ENCODE data around the gene YBX2.
"Not testable (repeated sequence)": the region's sequence is repeated elsewhere in the genome, so short reads cannot be mapped to it uniquely, and the experiment has no call there.

The YBX2 gene

DNA sequence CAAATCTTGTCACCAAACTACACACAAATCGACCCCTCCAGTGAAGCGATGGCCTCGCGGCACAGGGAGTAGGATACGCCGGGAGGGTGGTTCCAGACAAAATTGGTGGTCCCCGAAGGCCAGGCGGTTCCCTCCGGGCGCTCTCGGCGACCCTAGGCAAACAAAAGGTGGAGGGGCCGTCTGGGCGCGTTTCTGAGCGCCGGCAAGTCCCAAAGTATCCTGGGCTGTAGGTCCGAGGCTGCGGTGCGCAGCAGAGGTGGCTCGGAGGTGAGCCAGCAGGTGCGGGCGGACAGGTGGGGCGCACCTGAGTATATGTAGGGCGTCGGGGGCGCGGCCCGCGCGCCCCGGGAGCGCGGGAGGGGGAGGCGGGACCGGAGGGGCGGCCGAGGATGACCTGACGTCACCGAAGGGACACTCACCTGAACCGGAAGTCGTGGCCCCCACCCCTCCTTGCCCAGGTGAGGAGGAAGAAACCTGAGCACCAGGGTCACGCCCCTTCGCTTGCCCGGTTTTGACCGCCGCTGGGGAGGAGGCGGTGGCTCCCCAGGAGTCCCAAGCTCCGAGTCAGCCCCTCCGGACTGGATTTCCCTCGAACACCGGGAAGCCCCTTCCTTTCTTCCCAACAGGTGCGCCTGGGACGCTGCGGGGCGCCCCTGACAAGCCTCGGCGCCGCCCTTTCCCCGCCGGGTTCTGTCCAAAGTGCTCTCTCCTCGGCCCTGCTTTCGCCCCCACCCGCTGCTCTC lies 32.1 kb downstream of the YBX2 start, which contains the start of gene CLDN7:
Gene CLDN7, minus strand, starts transcription at position 287 of the 743 bp plus-strand sequence. CDS start 435 bp downstream, outside the sequence.
- no peak for DNase-seq

DNA sequence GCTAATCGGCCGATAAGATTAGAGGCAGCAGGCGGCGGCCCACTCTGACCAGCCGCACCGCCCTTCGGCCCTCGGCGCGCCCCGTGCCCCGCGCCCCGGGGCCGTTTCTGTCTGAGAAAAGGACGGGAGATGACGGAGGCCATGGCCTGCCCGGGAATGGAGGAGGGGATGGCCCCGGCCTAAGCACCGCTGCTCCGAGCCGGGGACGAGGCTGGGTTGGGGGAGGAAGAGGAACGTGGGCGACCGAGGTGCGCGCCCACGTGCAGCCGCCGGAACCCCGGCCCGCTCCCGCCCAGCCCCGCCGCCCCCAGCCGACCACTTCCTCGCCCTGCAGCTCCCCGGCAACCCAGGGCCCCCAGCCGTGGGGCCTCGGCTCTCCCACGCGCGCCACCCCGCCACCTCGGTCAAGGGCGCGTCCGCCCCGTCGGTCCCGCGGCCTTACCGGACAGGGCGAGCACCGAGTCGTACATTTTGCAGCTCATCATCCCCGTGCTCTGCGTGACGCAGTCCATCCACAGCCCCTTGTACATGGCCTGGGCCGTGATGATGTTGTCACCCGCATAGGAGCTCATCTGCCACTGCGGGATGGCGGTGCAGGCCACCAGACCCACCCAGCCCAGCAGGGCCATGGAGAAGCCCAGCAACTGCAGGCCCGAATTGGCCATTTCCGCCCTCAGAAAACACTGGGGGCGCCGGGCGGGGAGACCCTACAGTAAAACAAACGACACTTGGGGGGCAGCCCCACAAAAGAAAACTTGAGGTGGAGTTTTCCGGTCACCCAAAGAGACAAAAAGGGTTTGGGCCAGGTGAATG lies 32.9 kb downstream of the YBX2 start:
- no peak for DNase-seq

DNA sequence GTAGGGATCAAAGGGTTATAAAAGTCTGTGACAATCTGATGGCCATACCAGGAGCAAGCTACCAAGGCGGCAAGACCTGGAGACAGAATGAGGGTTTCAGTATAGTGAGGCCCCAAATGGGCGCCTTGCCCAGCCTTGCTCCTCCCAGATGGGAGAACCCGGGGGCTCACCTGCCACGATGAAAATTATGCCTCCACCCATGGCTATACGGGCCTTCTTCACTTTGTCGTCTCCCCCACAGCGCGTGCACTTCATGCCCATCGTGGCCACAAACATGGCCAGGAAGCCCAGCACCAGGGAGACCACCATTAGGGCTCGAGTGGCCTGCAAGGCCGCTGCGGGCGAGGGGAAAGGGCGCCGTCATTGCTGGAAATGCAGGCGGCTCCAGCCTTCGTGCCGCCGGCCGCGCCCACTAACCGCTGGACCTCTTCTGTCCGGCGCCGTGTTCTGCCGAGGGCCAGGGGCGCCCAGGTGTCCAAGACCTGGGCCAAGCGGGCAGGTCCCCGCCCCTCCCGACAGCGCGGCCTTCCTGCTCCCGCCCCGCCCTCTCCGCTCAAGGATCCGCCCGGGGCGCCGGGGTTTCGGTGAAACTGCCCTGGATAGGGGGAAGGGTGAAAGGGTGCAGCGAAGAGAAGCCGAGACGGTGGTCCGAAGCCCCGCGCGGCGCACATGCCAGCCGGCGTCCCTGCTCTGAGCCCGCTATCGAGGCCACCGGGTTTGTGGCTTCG lies 33.6 kb downstream of the YBX2 start:
- DNase-seq = no peak

DNA sequence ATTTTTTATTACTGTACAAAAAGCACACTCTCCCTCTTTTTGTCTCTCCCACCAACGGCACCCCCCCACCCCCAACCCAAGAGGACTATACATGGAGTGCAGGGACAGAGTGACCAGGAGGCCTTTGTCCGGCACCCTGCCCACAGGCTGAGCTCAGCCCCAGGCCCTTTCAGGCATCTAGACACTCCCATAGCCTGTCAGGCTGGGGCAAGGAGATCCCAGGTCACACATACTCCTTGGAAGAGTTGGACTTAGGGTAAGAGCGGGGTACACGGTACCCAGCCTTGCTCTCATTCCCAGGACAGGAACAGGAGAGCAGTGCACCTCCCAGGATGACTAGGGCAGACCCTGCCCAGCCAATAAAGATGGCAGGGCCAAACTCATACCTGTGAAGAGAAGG lies 34.3 kb downstream of the YBX2 start:
- no peak for DNase-seq

DNA sequence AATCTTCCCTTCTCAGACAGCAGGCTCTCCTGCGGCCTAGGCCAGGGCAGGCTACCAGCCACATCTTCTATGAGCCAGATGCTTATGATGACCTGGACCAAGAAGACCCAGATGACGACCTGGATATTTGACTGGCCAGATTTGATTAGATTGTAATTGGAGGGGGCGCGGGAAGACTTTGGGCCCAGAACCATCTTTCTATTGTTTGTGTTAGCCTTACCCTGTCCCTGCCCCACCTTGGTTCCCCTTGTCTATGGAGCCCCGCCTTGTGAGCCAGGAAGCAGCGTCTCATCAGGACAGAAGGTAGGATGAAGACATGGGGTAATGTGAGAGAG lies 34.9 kb downstream of the YBX2 start:
- no peak for DNase-seq

DNA sequence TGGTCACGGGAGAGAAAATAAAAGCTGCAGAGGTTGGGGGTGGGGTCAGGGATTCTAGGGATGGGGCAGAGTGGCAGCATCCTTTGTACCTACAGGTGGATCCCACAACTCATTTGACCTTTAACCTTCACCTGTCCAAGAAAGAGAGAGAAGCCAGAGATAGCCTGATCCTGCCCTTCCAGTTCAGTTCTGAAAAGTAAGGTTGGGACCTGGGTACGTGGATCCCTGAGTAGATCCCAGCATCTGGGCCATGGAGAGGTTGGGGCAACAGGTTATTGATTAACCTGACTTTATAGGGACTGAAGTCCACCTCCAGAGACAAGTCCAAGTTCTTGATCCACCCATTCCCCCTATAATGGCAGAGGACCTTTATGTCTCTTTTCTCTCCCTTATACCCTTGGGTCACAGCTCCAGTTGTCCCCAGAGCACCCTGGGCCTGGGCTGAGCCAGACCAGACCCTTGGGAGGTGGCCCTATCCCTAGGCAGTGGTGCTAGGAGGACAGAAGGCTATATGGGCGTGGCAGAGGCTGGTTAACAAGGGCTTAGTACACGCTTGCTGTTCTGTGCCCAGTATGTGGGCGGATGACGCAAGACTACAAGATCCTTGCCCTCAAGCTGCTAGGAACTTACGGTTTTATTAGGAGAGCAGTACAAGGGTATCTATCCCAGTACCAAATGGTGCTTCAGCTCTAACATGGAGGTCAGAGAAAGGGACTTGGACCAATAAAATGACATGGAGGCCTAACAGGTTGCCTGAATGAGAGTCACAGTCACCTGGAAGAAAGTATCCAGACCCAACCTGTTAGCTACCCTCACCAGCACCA lies 35.5 kb downstream of the YBX2 start:
- no peak for DNase-seq

DNA sequence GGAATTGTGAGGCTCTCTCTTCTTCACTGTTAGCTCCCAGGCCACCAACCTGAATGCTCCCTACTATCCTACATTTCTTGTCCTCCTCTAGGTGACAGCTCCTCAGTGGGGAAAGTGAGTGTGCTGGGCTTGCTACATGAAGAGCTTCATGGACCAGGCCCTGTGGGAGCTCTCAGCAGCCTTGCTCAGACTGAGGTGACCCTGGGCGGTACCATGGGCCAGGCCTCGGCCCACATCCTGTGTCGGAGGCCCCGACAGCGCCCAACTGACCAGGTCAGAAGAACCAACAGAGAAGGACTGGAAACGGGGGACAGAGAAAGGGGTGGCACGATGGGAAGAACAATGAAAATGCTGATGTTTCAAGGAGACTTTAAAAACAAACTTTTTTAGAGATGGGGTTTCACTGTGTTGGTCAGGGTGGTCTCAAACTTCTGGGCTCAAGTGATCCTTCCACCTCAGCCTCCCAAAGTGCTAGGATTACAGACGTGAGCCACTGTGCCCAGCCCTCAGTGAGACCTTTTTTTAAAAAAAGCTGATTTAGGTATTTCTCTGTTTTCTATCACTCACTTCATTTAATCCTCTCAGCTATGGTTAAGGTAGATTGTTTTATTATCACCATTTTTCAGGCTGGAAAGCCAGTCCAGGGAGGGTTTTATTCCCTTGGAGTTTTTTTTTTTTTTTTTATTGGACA lies 37.5 kb downstream of the YBX2 start:
- no peak for DNase-seq

DNA sequence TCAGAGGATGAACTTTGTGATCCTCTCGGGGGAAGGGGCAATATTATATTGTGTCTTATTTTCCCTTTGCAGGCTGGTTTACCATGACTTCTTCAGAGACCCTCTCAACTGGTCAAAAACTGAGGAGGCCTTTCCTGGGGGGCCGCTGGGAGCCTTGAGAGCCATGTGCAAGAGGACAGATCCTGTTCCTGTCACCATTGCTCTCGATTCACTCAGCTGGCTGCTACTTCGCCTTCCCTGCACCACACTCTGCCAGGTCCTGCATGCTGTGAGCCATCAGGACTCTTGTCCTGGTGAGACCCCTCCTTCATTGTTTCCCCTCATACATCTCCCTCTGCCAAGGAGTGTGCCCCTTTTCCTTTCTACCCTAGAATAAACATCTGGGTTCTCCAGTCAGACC lies 39.9 kb downstream of the YBX2 start:
- no peak for DNase-seq

DNA sequence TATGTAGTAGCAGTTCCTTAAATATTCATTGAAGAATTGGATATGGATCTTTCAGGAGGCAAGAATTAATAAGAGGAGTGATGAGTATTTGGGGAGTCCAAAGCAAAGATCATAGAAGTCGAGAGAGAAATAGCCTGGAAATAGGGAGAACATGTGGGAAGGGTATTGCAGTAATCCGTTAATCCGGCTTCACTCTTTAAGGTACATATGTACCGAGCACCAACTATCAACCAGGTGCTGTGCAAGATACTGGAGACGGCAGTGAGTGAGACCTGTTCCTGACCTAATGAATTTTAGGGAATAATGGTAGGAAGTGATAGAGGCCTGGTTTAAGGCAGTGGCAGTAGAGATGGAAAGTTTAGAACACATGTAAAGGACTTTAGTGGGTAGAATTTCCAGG lies 41.4 kb downstream of the YBX2 start:
- no peak for DNase-seq

DNA sequence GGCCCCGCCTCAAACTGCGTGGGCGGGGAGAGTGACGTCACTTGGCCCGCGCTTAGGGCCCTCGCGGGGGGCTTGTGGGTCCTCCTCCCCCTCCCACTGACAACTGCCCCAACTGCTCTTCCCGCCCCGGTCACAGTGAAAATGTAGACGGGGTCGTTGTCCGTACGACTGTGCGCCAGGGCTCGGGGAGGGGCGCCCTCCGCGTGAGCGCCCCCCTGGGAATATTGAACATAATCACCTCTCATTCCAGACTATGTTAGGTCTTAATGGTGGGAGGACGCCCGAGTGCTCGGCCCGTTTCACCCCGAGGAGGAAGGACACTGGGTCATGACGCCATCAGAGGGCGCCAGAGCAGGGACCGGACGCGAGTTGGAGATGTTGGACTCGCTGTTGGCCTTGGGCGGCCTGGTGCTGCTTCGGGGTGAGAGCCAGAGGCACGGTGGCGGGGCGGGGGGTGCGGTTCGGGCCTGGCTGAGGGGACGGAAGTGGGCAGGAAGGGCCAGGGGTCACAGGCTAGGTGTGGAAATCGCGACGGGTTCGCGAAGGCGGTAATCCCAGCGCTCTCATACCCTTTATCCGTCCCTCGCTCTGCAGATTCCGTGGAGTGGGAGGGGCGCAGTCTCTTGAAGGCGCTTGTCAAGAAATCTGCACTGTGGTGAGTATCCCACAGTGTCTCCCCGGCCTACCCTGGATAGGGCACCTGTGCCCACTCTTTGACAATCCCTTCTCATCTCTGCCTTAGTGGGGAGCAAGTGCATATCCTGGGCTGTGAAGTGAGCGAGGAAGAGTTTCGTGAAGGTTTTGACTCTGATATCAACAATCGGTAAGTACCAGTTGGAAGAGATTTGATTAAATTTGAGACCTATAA lies 42.0 kb downstream of the YBX2 start, which contains the start of gene ELP5:
Gene ELP5, plus strand, starts transcription at position 40 of the 868 bp plus-strand sequence. Its CDS starts 336 bp downstream, at position 376.
- peak; percentile 82 for DNase-seq

DNA sequence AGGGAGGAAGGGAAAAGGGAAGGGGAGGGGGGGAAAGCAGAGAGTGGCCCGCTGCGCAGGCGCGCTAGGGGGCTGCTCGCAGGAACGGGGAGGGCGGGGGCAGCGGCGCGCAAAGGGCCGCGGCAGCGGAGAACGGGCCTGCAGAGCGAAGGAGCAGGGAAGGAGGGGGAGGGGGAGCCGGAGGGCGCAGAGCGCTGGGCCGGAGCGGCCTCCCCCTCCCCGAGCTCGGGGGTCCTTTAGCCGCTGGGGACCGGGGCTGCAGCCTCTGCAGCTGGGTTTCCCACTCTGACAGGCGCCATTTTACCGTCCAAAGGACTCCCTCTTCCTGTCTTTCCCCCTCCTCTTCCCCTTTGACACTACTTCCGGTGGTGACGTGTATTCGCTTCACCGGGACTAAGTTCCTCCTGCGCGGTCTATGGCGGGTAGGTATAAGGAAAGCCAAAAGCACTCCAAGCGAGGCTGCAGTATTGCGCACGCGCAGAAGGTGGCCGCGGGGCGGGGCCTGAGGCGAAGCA lies 42.7 kb downstream of the YBX2 start, which contains the start of gene CTDNEP1:
Gene CTDNEP1, minus strand, starts transcription at position 74 of the 515 bp plus-strand sequence. CDS start 438 bp downstream, outside the sequence.
- peak; percentile 100 for DNase-seq

DNA sequence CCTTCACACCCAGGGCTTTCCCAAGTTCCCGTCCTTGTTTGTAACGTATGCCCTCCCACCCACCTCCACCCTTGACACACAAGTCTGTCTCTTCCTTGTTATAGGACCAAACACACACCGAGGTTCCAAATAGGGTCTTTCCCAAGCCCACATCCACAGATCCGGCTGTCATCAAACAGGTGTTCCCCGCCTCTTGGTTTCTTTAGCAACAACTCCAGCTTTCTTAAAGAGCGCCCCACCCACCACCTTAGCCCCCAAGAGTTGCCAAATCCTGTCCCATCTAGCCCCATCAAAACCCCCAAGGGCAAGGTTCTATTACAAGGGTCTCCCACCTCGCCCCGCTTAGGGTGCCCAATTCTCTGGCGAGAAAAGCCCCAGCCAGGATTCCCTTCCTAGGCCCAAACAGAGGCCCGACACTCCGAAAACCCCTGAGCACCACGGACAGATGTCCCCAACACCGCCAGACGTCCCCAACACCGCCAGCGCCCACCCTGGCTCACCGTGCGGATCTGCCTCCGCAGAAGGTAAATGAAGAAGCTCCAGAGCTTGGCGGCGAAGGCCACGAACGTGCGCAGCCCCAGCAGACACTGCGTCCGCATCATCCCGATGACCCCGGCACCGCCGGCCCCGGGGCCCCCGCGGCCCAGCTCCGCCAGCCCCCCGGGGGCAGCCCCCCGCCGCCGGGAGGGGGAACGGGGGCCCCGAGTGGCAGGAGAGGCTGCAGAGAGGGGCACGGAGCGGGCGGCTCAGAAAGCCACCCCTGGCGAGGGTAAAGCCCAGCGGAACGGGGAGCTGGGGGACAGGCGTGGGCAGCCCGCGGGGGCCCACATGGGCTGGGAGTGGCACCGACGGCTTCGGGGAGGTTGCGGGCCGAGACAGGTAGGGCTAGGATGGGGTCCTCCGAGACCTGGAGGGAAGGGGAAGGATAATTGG lies 43.5 kb downstream of the YBX2 start:
- no peak for DNase-seq

DNA sequence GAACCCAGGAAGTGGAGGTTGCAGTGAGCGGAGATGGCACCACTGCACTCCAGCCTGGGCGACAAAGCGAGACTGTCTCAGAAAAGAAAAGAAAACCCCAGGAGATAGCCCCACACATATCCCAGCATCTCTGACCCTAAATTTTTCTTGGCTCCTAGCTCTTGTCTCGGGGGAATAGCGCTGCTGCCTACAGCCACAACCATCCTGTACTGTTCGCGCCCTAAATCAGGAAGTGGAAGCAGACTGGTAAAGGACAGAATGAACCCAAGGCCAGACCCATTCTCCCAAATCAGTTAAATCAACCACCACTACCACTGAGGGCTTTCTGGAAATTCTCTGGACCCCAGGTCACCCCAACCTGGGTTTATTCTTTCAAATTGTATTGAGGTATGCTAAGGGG lies 44.6 kb downstream of the YBX2 start:
- no peak for DNase-seq

DNA sequence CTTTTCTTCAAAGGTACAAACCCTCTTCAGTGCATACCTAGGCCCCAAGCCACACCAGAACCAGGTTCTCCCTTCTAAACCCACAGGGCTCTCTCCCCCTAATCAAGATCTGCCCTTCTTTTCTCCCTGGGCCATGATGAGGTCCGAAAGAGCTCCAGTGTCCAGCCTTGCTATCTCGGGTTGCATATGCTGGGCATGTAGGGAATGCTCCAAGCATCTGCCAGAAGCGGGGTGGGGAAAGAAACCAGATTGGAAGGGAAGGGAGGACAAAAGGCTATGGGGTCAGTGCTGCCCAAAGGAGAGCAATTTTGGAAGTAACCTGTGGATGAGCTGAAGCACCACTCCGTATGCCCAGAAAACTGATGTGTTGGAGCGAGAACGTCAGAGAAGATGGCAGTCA lies 45.2 kb downstream of the YBX2 start:
- DNase-seq = no peak

DNA sequence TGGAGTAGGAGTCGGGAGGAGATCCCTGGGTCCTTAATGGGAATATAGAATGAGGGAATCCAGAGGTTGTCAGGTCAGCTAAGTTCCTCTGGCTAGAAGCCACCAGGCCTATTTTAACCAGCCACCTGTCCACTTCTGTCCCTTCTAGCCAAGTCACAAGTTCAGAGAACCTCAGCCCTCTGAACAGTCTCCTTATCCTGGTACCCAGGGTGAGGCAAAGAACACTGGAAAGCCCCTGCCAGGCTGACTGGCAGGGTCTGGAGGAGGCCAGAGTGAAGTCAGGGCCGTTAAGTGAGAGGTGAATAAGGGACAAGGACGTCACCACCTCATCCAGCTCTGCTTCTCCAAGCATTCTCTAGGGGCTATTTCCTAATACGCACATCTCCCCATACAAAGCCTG lies 45.6 kb downstream of the YBX2 start:
- DNase-seq = no peak

DNA sequence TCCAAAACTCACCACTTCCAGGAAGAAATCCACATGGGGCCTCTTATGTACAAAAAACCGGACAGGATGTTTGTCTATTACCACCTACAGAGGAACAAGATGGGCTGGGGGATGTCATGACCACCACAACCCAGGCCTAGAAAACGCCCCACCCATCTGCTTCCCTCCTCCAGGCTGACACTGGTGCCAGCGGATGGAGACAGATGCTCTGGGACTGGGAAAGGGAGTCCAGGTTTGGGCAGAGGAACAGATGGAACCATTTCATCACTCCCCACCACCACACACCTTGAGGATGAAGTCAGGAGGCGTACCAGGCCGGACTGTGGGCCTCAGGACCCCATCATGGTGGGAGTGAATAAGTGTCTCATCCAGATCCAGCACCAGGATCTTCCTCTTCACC lies 47.7 kb downstream of the YBX2 start:
- DNase-seq = no peak

DNA sequence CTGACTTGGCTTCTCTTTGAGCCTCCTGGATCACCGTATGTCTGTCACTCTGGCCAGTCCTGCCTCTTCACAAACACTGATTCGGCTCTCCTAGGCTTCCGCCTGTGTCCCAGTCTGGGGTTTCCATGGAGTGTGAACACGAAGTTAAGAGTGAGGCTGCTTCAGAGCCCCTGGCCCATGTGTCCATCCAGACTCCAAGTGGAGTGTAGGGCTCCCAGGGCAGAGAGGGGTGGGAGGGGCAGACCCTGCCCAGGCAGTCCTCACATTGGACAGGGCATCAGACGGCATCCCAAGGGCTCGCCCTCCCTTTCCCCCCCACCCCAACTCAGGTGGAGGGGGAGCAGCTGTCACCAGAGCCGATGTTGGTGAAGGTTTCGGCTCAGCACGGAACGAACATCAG lies 50.6 kb downstream of the YBX2 start:
- DNase-seq = not testable (repeated sequence)

DNA sequence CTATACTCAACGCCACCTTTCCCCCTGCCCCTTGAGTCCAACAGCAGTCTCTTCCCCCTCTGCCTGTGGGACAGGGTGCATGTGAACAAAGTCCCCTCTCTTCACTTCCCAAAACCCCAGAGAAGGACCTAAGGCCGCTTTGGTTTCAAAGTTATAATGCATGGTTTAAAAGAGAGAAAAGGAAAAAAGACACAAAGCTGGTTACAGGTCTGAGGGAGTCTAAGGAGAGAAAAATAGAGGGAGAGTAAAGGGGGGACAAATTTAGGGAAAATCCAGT lies 51.0 kb downstream of the YBX2 start:
- DNase-seq = no peak

DNA sequence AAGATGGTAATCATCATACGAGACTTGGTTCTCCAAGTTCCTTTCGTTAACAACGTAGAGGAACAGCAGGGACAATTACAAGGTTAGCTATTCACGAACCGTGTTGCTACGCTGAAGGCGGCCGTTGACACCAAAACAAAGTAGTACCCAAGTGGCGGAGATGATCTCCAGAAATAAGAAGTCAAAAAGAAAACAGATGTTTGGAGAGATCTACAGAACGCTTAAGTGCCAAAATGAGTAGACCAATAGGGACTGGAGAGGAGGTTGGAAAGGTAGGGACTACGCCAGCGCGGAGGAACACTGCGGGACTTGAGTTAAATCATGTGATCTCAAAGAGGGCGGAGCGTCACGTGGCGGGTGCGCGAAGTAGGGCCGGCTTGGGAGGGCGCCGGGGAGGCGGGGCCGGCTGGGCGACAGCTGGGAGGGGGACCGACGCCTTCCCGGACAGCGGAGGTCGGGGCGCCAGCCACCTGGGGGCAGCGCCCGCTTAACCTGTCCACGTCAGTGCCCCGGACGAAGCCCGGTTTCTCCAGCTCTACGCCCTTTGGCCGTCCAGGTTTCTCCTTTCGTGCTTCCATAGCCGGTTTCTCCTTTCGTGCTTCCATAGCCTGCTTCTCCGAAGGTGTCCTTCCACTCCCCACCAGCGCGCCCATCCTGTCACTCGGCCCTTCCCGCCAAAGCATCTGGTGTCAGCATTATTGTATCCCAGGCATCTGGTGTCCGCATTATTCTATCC lies 51.6 kb downstream of the YBX2 start:
- peak; percentile 91 for DNase-seq
